HPDE6-E6E7 (cell line): ENCODE data around the gene CCDC47.
A peak's percentile ranks its signal among the peaks of the same experiment; 100 is the strongest.

Experiments used
- DNase-seq: peaks from one replicate; pipeline ENCODE4 v3.0.0; 2011; ENCODE audit warnings: missing footprints; ENCODE audit errors: extremely low spot score

Gene CCDC47

GRCh38 chr17:63698381-63698885, 75.0 kb downstream of the CCDC47 start:
- DNase-seq = no peak

- peak; percentile 56 for DNase-seq
Observed at GRCh38 chr17:63697341-63698286, 75.8 kb downstream of the CCDC47 start.

- DNase-seq = no peak
Observed at GRCh38 chr17:63696381-63696961, 76.9 kb downstream of the CCDC47 start.

- no peak for DNase-seq
Observed at GRCh38 chr17:63695889-63696288, 77.5 kb downstream of the CCDC47 start.
